Skeletal muscle satellite cell (primary cell): ENCODE measurements around the gene AIF1.
A peak's percentile ranks its signal among the peaks of the same experiment; 100 is the strongest.

Experiments
- H3K27me3 ChIP-seq: 2 replicates; pipeline ENCODE4 v1.7.0; 2013; ENCODE audit warnings: low read length; ENCODE audit not compliant: control insufficient read depth, insufficient read depth
- H3K36me3 ChIP-seq: 2 replicates; pipeline ENCODE4 v1.7.0; 2013; ENCODE audit warnings: mild to moderate bottlenecking, control low read depth, low read length; ENCODE audit not compliant: insufficient read depth
- H3K4me1 ChIP-seq: 2 replicates; pipeline ENCODE4 v1.7.0; 2013; ENCODE audit warnings: low read length; ENCODE audit not compliant: control insufficient read depth, insufficient read depth
- H3K4me2 ChIP-seq: 2 replicates; pipeline ENCODE4 v1.7.0; 2013; ENCODE audit warnings: mild to moderate bottlenecking, low read length
- H3K4me3 ChIP-seq: 2 replicates; pipeline ENCODE4 v1.7.0; 2013; ENCODE audit warnings: low read length
- H3K9ac ChIP-seq: 2 replicates; pipeline ENCODE4 v1.7.0; 2013; ENCODE audit warnings: mild to moderate bottlenecking, low read depth, low read length, moderate library complexity
- H3K9me3 ChIP-seq: replicated peaks from 2 replicates; pipeline ENCODE4 v1.7.0; 2013; ENCODE audit warnings: mild to moderate bottlenecking, control low read depth, low read length

The AIF1 gene

DNA sequence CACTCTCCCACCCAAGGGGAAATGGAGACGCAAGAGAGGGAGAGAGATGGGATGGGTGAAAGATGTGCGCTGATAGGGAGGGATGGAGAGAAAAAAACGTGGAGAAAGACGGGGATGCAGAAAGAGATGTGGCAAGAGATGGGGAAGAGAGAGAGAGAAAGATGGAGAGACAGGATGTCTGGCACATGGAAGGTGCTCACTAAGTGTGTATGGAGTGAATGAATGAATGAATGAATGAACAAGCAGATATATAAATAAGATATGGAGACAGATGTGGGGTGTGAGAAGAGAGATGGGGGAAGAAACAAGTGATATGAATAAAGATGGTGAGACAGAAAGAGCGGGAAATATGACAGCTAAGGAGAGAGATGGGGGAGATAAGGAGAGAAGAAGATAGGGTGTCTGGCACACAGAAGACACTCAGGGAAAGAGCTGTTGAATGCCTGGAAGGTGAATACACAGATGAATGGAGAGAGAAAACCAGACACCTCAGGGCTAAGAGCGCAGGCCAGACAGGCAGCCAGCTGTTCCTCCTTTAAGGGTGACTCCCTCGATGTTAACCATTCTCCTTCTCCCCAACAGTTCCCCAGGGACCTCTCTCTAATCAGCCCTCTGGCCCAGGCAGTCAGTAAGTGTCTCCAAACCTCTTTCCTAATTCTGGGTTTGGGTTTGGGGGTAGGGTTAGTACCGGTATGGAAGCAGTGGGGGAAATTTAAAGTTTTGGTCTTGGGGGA is 38.9 kb upstream of the AIF1 start:
- H3K9ac ChIP-seq: no peak overlapping the region
- no peaks in the 10 kb centered on the region for H3K9me3 ChIP-seq
- no peaks in the 10 kb centered on the region for H3K36me3 ChIP-seq
- no peak overlapping the region for H3K4me2 ChIP-seq
- H3K4me1 ChIP-seq: peaks cover 4% of the 10 kb centered on the region
- H3K27me3 ChIP-seq: peaks cover 12% of the 10 kb centered on the region
- H3K4me3 ChIP-seq: no peak overlapping the region

DNA sequence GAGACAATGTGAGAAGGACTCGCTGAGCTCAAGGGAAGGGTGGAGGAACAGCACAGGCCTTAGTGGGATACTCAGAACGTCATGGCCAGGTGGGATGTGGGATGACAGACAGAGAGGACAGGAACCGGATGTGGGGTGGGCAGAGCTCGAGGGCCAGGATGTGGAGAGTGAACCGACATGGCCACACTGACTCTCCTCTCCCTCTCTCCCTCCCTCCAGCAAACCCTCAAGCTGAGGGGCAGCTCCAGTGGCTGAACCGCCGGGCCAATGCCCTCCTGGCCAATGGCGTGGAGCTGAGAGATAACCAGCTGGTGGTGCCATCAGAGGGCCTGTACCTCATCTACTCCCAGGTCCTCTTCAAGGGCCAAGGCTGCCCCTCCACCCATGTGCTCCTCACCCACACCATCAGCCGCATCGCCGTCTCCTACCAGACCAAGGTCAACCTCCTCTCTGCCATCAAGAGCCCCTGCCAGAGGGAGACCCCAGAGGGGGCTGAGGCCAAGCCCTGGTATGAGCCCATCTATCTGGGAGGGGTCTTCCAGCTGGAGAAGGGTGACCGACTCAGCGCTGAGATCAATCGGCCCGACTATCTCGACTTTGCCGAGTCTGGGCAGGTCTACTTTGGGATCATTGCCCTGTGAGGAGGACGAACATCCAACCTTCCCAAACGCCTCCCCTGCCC is 38.0 kb upstream of the AIF1 start:
- H3K9ac ChIP-seq: no peak overlapping the region
- no peak overlapping the region for H3K4me3 ChIP-seq
- H3K4me1 ChIP-seq: peaks cover 12% of the 10 kb centered on the region

DNA sequence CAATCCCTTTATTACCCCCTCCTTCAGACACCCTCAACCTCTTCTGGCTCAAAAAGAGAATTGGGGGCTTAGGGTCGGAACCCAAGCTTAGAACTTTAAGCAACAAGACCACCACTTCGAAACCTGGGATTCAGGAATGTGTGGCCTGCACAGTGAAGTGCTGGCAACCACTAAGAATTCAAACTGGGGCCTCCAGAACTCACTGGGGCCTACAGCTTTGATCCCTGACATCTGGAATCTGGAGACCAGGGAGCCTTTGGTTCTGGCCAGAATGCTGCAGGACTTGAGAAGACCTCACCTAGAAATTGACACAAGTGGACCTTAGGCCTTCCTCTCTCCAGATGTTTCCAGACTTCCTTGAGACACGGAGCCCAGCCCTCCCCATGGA is 37.5 kb upstream of the AIF1 start:
- Histone ChIP-seq H3K9ac (no peak overlapping the region), H3K27me3 (peaks cover 12% of the 10 kb centered on the region), H3K4me1 (peaks cover 12% of the 10 kb centered on the region), H3K9me3 (no peaks in the 10 kb centered on the region), H3K36me3 (no peaks in the 10 kb centered on the region), H3K4me3 (no peak overlapping the region), H3K4me2 (no peak overlapping the region)

More for the DNA sequence above, 38.0 kb upstream of the AIF1 start:
- peaks cover 12% of the 10 kb centered on the region for H3K27me3 ChIP-seq
- no peaks in the 10 kb centered on the region for H3K36me3 ChIP-seq
- H3K4me2 ChIP-seq: no peak overlapping the region
- H3K9me3 ChIP-seq: no peaks in the 10 kb centered on the region

DNA sequence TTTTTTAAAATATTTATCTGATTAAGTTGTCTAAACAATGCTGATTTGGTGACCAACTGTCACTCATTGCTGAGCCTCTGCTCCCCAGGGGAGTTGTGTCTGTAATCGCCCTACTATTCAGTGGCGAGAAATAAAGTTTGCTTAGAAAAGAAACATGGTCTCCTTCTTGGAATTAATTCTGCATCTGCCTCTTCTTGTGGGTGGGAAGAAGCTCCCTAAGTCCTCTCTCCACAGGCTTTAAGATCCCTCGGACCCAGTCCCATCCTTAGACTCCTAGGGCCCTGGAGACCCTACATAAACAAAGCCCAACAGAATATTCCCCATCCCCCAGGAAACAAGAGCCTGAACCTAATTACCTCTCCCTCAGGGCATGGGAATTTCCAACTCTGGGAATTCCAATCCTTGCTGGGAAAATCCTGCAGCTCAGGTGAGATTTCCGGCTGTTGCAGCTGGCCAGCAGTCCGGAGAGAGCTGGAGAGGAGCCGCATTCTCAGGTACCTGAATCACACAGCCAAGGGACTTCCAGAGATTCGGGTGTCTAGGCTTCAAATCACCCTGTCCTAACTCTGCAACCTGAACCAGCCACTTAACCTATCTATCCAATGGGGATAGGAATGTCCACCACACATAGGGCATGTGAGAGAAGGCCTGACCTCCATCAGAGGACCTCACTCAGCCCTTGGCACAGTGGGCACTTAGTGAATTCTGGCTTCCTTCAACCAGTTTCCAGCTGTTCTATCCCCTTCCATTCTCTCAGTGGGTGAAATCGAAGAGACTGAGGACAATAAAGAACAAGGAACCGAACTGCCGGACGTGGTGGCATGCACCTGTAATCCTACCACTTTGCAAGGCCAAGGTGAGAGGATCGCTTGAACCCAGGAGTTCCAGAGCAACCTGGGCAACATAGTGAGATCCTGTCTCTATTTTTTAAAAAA is 36.6 kb upstream of the AIF1 start:
- Histone ChIP-seq H3K36me3 (no peaks in the 10 kb centered on the region), H3K4me2 (no peak overlapping the region), H3K4me3 (no peak overlapping the region), H3K9ac (no peak overlapping the region), H3K9me3 (no peaks in the 10 kb centered on the region), H3K4me1 (peaks cover 12% of the 10 kb centered on the region), H3K27me3 (peaks cover 12% of the 10 kb centered on the region)

DNA sequence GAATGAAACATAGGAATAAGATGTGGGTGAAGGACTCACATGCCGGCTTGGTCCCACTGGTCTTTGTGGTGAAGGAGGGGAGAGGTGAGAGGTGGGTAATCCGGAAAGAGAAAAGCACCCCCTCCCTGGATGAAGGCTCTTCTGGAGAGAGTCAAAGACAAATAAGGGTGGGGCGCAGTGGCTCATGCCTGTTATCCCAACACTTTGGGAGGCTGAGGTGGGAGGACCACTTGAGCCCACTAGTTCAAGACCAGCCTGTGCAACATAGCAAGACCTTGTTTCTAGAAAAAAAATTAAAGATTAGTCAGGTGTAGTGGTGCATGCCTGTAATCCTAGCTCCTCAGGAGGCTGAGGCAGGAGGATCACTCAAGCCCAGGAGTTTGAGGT is 35.9 kb upstream of the AIF1 start:
- Histone ChIP-seq H3K4me2 (no peak overlapping the region), H3K27me3 (peaks cover 12% of the 10 kb centered on the region), H3K4me3 (no peak overlapping the region), H3K9ac (no peak overlapping the region), H3K9me3 (no peaks in the 10 kb centered on the region), H3K4me1 (peaks cover 12% of the 10 kb centered on the region), H3K36me3 (no peaks in the 10 kb centered on the region)

DNA sequence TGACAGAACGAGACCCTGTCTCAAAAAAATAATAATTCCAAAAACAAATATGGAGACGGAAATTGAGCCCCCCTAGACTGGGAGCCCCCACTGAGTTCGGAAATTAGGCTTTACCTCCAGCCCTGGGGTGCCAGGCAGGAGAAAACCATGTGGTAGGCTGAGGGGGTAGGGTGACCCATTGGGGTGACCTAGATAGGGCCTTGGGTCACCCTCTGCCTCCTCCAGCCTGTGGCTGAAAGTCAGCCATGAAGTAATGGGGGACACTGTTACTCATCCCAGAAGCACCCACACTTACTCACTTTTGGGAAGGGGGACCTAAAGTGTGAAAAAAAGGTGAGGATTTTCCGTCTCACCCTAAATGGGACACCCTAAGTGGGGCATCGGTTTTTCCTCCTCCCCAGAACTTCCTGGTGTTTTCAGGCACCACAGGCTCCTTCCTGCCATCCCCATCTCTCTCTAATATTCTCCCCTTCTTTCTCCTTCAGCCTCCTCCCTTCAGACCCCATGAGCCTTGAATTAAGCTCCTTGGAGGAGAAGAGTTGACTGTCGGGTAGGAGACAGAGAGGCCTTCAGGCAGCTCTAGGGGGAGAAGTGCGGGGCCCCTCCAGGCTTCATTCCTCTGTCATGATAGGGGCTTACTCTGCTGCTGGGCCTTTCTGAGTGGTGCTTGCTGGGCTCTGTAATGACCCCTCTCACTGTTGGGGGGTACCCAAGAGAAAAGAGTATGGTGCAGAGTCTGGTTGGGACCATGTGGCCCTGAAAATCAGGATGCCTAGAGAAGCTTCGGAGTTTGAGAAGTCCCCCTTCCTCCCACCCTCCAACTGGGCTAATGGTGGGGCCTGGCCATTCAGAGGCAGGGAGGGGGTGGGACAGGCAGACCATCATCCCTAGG is 35.2 kb upstream of the AIF1 start:
- H3K4me1 ChIP-seq: peaks cover 12% of the 10 kb centered on the region
- no peaks in the 10 kb centered on the region for H3K36me3 ChIP-seq
- H3K9me3 ChIP-seq: no peaks in the 10 kb centered on the region
- H3K4me2 ChIP-seq: no peak overlapping the region
- H3K27me3 ChIP-seq: peaks cover 11% of the 10 kb centered on the region
- no peak overlapping the region for H3K4me3 ChIP-seq
- no peak overlapping the region for H3K9ac ChIP-seq

DNA sequence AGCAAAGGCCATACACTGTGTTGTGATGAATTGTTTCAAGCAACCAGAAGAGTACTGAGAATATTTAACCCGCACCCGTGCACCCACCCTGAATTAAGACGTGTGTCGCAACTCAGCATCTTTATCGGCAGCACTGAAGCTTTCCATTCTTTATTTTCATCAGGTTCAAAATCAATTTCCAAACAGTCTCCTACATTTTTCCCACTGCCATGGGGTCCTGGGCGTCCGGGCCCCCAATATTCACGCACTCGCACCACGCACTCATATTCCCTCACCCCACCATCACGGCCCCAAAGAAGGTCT is 34.6 kb upstream of the AIF1 start:
- Histone ChIP-seq H3K4me3 (peak overlapping the region; percentile 78), H3K4me1 (peaks cover 9% of the 10 kb centered on the region), H3K27me3 (peaks cover 5% of the 10 kb centered on the region), H3K4me2 (peak overlapping the region; percentile 86), H3K9ac (peak overlapping the region; percentile 77), H3K9me3 (no peaks in the 10 kb centered on the region), H3K36me3 (no peaks in the 10 kb centered on the region)

DNA sequence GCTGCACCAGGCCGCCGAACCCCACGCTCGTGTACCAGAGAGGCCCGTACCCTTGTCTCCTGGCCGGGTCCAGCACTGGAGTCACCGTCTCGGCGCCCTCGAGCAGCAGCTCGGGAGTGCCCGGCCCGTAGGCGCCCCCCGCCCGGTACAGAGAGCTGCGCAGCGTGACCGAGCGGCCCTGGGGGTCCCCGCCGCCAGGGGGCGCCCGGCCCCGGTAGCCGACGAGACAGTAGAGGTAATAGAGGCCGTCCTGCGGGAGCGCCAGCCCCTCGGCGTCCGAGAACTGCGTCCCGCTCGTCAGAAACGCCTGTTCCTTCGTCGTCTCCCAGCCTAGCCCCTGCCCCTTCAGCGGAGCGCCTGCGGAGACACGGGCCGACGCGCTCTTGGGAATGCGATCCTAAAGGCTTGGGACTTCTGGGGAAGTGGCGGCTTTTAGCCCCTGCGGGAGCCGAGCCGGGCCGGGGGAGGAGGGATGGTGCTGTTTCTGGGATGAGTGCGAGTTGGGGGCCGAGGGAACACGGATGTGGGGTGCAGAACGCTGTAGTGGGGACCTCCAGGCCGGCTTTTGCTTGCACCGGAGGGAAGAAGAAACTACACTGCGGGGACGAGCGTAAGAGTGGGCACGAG is 34.1 kb upstream of the AIF1 start:
- H3K36me3 ChIP-seq: no peaks in the 10 kb centered on the region
- peak overlapping the region; percentile 78 for H3K4me3 ChIP-seq
- H3K27me3 ChIP-seq: peaks cover under 1% of the 10 kb centered on the region
- peak overlapping the region; percentile 77 for H3K9ac ChIP-seq
- H3K4me2 ChIP-seq: peak overlapping the region; percentile 86
- peaks cover 8% of the 10 kb centered on the region for H3K4me1 ChIP-seq
- H3K9me3 ChIP-seq: no peaks in the 10 kb centered on the region

DNA sequence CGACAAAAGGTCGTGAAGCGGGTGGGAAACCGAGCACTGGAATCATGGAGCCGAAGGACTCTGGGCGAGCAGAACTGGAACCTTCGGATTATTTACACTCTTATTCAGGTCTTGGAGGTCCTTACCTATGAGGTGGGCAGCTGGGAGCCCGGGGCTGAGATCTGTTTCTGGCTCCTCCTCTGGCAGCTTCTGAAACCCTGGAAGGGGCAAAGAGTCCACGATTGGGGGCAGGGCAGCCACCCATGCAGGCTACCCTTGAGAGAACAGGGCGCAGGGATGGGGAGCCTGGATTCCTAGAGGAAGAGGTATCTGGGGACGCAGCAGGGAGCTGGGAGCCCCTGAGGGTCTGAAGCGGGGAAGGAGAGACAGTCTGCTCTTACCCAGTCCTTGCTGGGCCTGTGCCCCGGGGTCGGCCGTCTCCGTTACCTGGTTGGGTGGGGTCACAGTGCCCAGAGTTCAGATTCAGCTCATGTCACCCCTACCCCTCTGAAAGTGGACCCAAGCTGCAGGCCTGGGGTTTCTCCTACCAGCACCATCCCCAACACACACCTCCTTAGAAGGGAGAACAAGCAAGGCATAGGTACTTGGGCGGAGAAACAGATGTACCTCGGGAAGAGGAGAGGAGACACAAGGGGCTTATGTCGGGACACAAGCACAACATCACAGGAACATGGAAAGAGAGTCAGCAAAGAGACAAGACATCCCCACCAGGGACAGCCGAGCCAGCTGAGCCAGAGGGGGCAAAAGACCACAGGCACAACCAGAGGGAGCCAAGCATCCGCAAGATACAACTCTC is 33.4 kb upstream of the AIF1 start:
- H3K4me2 ChIP-seq: peak overlapping the region; percentile 86
- H3K27me3 ChIP-seq: no peaks in the 10 kb centered on the region
- no peaks in the 10 kb centered on the region for H3K9me3 ChIP-seq
- H3K4me1 ChIP-seq: peaks cover 8% of the 10 kb centered on the region
- H3K4me3 ChIP-seq: peak overlapping the region; percentile 78
- peak overlapping the region; percentile 77 for H3K9ac ChIP-seq
- no peaks in the 10 kb centered on the region for H3K36me3 ChIP-seq

DNA sequence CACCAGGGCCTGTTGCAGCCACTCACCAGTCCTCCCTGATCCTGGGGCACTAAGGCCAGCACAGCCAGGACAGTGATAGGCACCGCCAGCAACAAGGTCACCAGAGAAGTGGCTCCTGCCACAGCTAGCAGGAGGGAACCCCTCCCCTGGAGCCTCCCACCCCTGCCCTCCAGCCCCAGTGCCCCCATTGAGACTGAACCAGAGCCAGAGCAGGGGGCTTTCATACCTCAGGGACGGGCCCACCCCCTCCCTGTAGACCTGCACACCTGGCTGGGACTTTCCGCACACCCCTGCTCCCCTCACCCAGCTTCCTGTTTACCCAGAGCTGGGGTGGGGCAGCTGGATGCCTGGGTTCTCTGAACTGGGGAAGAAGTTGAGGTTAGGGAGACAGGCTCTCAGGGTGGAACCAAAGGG is 32.8 kb upstream of the AIF1 start, which contains the start of gene LTB:
Gene LTB, minus strand, starts transcription at position 195 of the 414 bp plus-strand sequence. Its CDS starts 7 bp downstream, at position 188.
- H3K27me3 ChIP-seq: no peaks in the 10 kb centered on the region
- H3K9ac ChIP-seq: peak within 1 kb of the TSS; percentile 77
- H3K9me3 ChIP-seq: no peaks in the 10 kb centered on the region
- H3K4me2 ChIP-seq: peak within 1 kb of the TSS; percentile 86
- peaks cover 8% of the 10 kb centered on the region for H3K4me1 ChIP-seq
- no peaks in the 10 kb centered on the region for H3K36me3 ChIP-seq
- peak within 1 kb of the TSS; percentile 78 for H3K4me3 ChIP-seq
